ENCODE data around the gene ADAMTS3. TPM values are rescaled to one million over a fixed set of nuclear protein-coding genes. Genes with fewer than 3 reads are reported as not detected.

The ADAMTS3 gene
- total RNA-seq, 2 donors from 2014 or later, result 5.8 to 13.0 TPM

- WGBS, 2 experiments (ENCODE audit: insufficient coverage in 1 of 2, insufficient read length in 1 of 2), result 64 to 88% methylated on average over 3 to 4 of the region's 4 CpGs
- no peak for DNase-seq
- TF ChIP-seq CTCF (conservative IDR thresholded peaks at IDR 0.05), result no peak
- H3K27ac Mint-ChIP-seq, result no peak overlapping the region
- H3K4me3 Mint-ChIP-seq, result no peak overlapping the region
- no peak overlapping the region for H3K27ac ChIP-seq (ENCODE audit: low read depth, low read length)
- H3K4me1 ChIP-seq (ENCODE audit: control insufficient read depth, insufficient read depth, low read length), result no peaks in the 10 kb centered on the region
- H3K4me3 ChIP-seq (ENCODE audit: low read length), result no peak overlapping the region
- H3K27me3 ChIP-seq (ENCODE audit: control insufficient read depth, insufficient read depth, low read length, poor library complexity, severe bottlenecking), result no peaks in the 10 kb centered on the region
- no peaks in the 10 kb centered on the region for H3K36me3 Mint-ChIP-seq (ENCODE audit: low read depth)
- H3K9ac ChIP-seq (ENCODE audit: extremely low read depth, low read length, poor library complexity, severe bottlenecking), result no peak overlapping the region
- no peaks in the 10 kb centered on the region for H3K9me3 ChIP-seq (ENCODE audit: control insufficient read depth, low read length)
- no peaks in the 10 kb centered on the region for H3K9me3 Mint-ChIP-seq
- H3K4me1 Mint-ChIP-seq, result peaks cover 3% of the 10 kb centered on the region
- no peaks in the 10 kb centered on the region for H3K36me3 ChIP-seq (ENCODE audit: control insufficient read depth, insufficient read depth, low read length)
- H3K27me3 Mint-ChIP-seq (ENCODE audit: insufficient read depth), result no peaks in the 10 kb centered on the region
These were observed 249.4 kb downstream of the ADAMTS3 start for GRCh38 chr4:72319601-72320021.

- no peak overlapping the region for H3K9ac ChIP-seq (ENCODE audit: extremely low read depth, low read length, poor library complexity, severe bottlenecking)
- DNase-seq, result no peak
- no peaks in the 10 kb centered on the region for H3K4me1 ChIP-seq (ENCODE audit: control insufficient read depth, insufficient read depth, low read length)
- WGBS, 2 experiments (ENCODE audit: insufficient coverage in 1 of 2, insufficient read length in 1 of 2), result 95 to 100% methylated on average over 2 to 7 of the region's 7 CpGs
- no peak overlapping the region for H3K27ac ChIP-seq (ENCODE audit: low read depth, low read length)
- H3K9me3 ChIP-seq (ENCODE audit: control insufficient read depth, low read length), result no peaks in the 10 kb centered on the region
- no peaks in the 10 kb centered on the region for H3K36me3 ChIP-seq (ENCODE audit: control insufficient read depth, insufficient read depth, low read length)
- no peak for TF ChIP-seq CTCF (conservative IDR thresholded peaks at IDR 0.05)
- Mint-ChIP-seq H3K4me1 (peaks cover 3% of the 10 kb centered on the region), H3K9me3 (no peaks in the 10 kb centered on the region), H3K27ac (no peak overlapping the region), H3K4me3 (no peak overlapping the region), H3K27me3 (ENCODE audit: insufficient read depth) (no peaks in the 10 kb centered on the region), H3K36me3 (ENCODE audit: low read depth) (no peaks in the 10 kb centered on the region)
- H3K27me3 ChIP-seq (ENCODE audit: control insufficient read depth, insufficient read depth, low read length, poor library complexity, severe bottlenecking), result no peaks in the 10 kb centered on the region
- H3K4me3 ChIP-seq (ENCODE audit: low read length), result no peak overlapping the region
These were observed 250.4 kb downstream of the ADAMTS3 start for GRCh38 chr4:72318421-72319170.

GRCh38 chr4:72314869-72315268 is 254.2 kb downstream of the ADAMTS3 start:
- no peaks in the 10 kb centered on the region for H3K27me3 ChIP-seq (ENCODE audit: control insufficient read depth, insufficient read depth, low read length, poor library complexity, severe bottlenecking)
- no peaks in the 10 kb centered on the region for H3K4me1 ChIP-seq (ENCODE audit: control insufficient read depth, insufficient read depth, low read length)
- H3K9me3 ChIP-seq (ENCODE audit: control insufficient read depth, low read length), result no peaks in the 10 kb centered on the region
- no peaks in the 10 kb centered on the region for H3K27me3 Mint-ChIP-seq (ENCODE audit: insufficient read depth)
- H3K36me3 Mint-ChIP-seq (ENCODE audit: low read depth), result no peaks in the 10 kb centered on the region
- no peak overlapping the region for H3K9ac ChIP-seq (ENCODE audit: extremely low read depth, low read length, poor library complexity, severe bottlenecking)
- no peak overlapping the region for H3K4me3 ChIP-seq (ENCODE audit: low read length)
- no peak overlapping the region for H3K27ac ChIP-seq (ENCODE audit: low read depth, low read length)
- H3K9me3 Mint-ChIP-seq, result no peaks in the 10 kb centered on the region
- H3K4me1 Mint-ChIP-seq, result peaks cover 3% of the 10 kb centered on the region
- no peak overlapping the region for H3K27ac Mint-ChIP-seq
- H3K4me3 Mint-ChIP-seq, result no peak overlapping the region
- no peak for TF ChIP-seq CTCF (conservative IDR thresholded peaks at IDR 0.05)
- no peak for DNase-seq
- no peaks in the 10 kb centered on the region for H3K36me3 ChIP-seq (ENCODE audit: control insufficient read depth, insufficient read depth, low read length)
